Astrocyte (in vitro differentiated cells and primary cell): ENCODE results near the gene SST. TPM values are rescaled to one million over a fixed set of nuclear protein-coding genes. Genes with fewer than 3 reads are reported as not detected.
A peak's percentile ranks its signal among the peaks of the same experiment; 100 is the strongest.

ENCODE experiments used
- DNase-seq: peaks from one replicate; pipeline ENCODE4 v3.0.0-alpha.2; 2010; ENCODE audit warnings: low read depth
- FAIRE-seq: peaks from 2 replicates; lab custom pipeline; 2011; peaks lifted over from hg19 to GRCh38; lab: Jason Lieb, UNC
- H2AFZ ChIP-seq: 2 replicates; pipeline ENCODE4 v1.6.0; 2012; ENCODE audit warnings: low read depth, low read length, inconsistent platforms
- H3K27ac ChIP-seq: 2 replicates; pipeline ENCODE4 v1.5.1; 2011; ENCODE audit warnings: low read depth, low read length, inconsistent platforms
- H3K27me3 ChIP-seq: 2 replicates; pipeline ENCODE4 v1.6.0; 2011; ENCODE audit warnings: low read length, inconsistent platforms; ENCODE audit not compliant: insufficient read depth
- H3K36me3 ChIP-seq: 2 replicates; pipeline ENCODE4 v1.5.1; 2011; ENCODE audit warnings: low read length, inconsistent platforms; ENCODE audit not compliant: insufficient read depth
- H3K4me1 ChIP-seq: 2 replicates; pipeline ENCODE4 v1.5.1; 2011; ENCODE audit warnings: low read length, inconsistent platforms; ENCODE audit not compliant: insufficient read depth
- H3K4me2 ChIP-seq: 2 replicates; pipeline ENCODE4 v1.6.0; 2012; ENCODE audit warnings: low read length, inconsistent platforms
- H3K4me3 ChIP-seq: 2 replicates; pipeline ENCODE4 v1.5.1; 2011; ENCODE audit warnings: low read depth, mild to moderate bottlenecking, low read length, inconsistent platforms; ENCODE audit not compliant: insufficient read depth
- H3K79me2 ChIP-seq: 2 replicates; pipeline ENCODE4 v1.6.0; 2012; ENCODE audit warnings: mild to moderate bottlenecking, low read length, inconsistent platforms; ENCODE audit not compliant: insufficient read depth
- H3K9ac ChIP-seq: 2 replicates; pipeline ENCODE4 v1.6.0; 2012; ENCODE audit warnings: mild to moderate bottlenecking, low read length, inconsistent platforms
- H3K9me3 ChIP-seq: 2 replicates; pipeline ENCODE4 v1.5.1; 2012; ENCODE audit warnings: low read depth, mild to moderate bottlenecking, low read length, inconsistent platforms; ENCODE audit not compliant: insufficient read depth
- H4K20me1 ChIP-seq: 2 replicates; pipeline ENCODE4 v1.6.0; 2012; ENCODE audit warnings: low read length, inconsistent platforms; ENCODE audit not compliant: insufficient read depth
- H3K27ac Mint-ChIP-seq: one replicate; pipeline ENCODE4 v1.8.0; 2021; ENCODE audit warnings: mild to moderate bottlenecking, mixed read lengths; ENCODE audit not compliant: unreplicated experiment
- H3K27me3 Mint-ChIP-seq: one replicate; pipeline ENCODE4 v1.8.0; 2021; ENCODE audit warnings: low read depth, mixed read lengths; ENCODE audit not compliant: unreplicated experiment
- H3K36me3 Mint-ChIP-seq: one replicate; pipeline ENCODE4 v1.8.0; 2021; ENCODE audit warnings: low read depth, mixed read lengths; ENCODE audit not compliant: unreplicated experiment
- H3K4me1 Mint-ChIP-seq: one replicate; pipeline ENCODE4 v1.8.0; 2021; ENCODE audit warnings: low read depth, mixed read lengths; ENCODE audit not compliant: unreplicated experiment
- H3K4me3 Mint-ChIP-seq: one replicate; pipeline ENCODE4 v1.8.0; 2021; ENCODE audit warnings: mild to moderate bottlenecking, moderate library complexity, mixed read lengths; ENCODE audit not compliant: unreplicated experiment
- H3K9me3 Mint-ChIP-seq: one replicate; pipeline ENCODE4 v1.8.0; 2021; ENCODE audit warnings: mild to moderate bottlenecking, mixed read lengths; ENCODE audit not compliant: unreplicated experiment
- CTCF ChIP-seq: IDR thresholded peaks from 2 replicates; pipeline ENCODE4 v1.5.1; 2011; ENCODE audit warnings: low read depth, mild to moderate bottlenecking, inconsistent platforms, low read length, moderate library complexity; ENCODE audit not compliant: insufficient read depth
- EZH2 ChIP-seq: IDR thresholded peaks from 2 replicates; pipeline ENCODE4 v1.6.1; 2012; ENCODE audit warnings: mild to moderate bottlenecking, low read length, inconsistent platforms; ENCODE audit not compliant: insufficient read depth
- total RNA-seq: library from RNA; stranded (reverse); gene quantifications from 2 replicates; pipeline ENCODE4 v1.2.1, GENCODE V29; 2021

SST gene
- total RNA-seq, 1 donor from 2014 or later = 0.77 TPM

GRCh38 chr3:187713504-187713903, 43.3 kb upstream of the SST start:
- H3K79me2 ChIP-seq = no peaks in the 10 kb centered on the region
- Mint-ChIP-seq H3K27ac (no peak overlapping the region), H3K36me3 (no peaks in the 10 kb centered on the region), H3K9me3 (no peaks in the 10 kb centered on the region), H3K27me3 (peaks cover 7% of the 10 kb centered on the region), H3K4me1 (peaks cover 2% of the 10 kb centered on the region), H3K4me3 (no peak overlapping the region)
- no peaks in the 10 kb centered on the region for H3K36me3 ChIP-seq
- TF ChIP-seq CTCF (no peak), EZH2 (no peak)
- no peak overlapping the region for H3K9ac ChIP-seq
- H3K4me1 ChIP-seq = no peaks in the 10 kb centered on the region
- H4K20me1 ChIP-seq = no peaks in the 10 kb centered on the region
- H3K9me3 ChIP-seq = no peaks in the 10 kb centered on the region
- no peak overlapping the region for H3K27ac ChIP-seq
- FAIRE-seq (no peak), DNase-seq (peak; percentile 36)
- no peak overlapping the region for H3K4me3 ChIP-seq
- no peak overlapping the region for H2AFZ ChIP-seq
- H3K4me2 ChIP-seq = no peak overlapping the region
- peaks cover 5% of the 10 kb centered on the region for H3K27me3 ChIP-seq

- Histone ChIP-seq H3K4me1 (no peaks in the 10 kb centered on the region), H3K9me3 (no peaks in the 10 kb centered on the region), H3K36me3 (no peaks in the 10 kb centered on the region), H3K9ac (no peak overlapping the region), H3K4me3 (no peak overlapping the region), H4K20me1 (no peaks in the 10 kb centered on the region), H2AFZ (no peak overlapping the region), H3K79me2 (no peaks in the 10 kb centered on the region), H3K27me3 (no peaks in the 10 kb centered on the region), H3K27ac (no peak overlapping the region), H3K4me2 (no peak overlapping the region)
- Mint-ChIP-seq H3K27me3 (peaks cover 2% of the 10 kb centered on the region), H3K27ac (no peak overlapping the region), H3K4me3 (no peak overlapping the region), H3K36me3 (no peaks in the 10 kb centered on the region), H3K9me3 (no peaks in the 10 kb centered on the region), H3K4me1 (peaks cover 7% of the 10 kb centered on the region)
- FAIRE-seq (no peak), DNase-seq (no peak)
- peak; percentile 9 for TF ChIP-seq CTCF
- TF ChIP-seq EZH2 = no peak
Measured at GRCh38 chr3:187709155-187709554, 39.0 kb upstream of the SST start.

GRCh38 chr3:187708696-187709095, 38.5 kb upstream of the SST start:
- FAIRE-seq = no peak
- peaks cover 2% of the 10 kb centered on the region for H3K27me3 Mint-ChIP-seq

More at GRCh38 chr3:187708696-187709095, 38.5 kb upstream of the SST start:
- Histone ChIP-seq H3K36me3 (no peaks in the 10 kb centered on the region), H3K27me3 (no peaks in the 10 kb centered on the region), H3K4me1 (no peaks in the 10 kb centered on the region), H3K9me3 (no peaks in the 10 kb centered on the region), H3K4me2 (no peak overlapping the region), H4K20me1 (no peaks in the 10 kb centered on the region), H3K4me3 (no peak overlapping the region), H3K27ac (no peak overlapping the region), H2AFZ (no peak overlapping the region), H3K9ac (no peak overlapping the region), H3K79me2 (no peaks in the 10 kb centered on the region)
- TF ChIP-seq CTCF = no peak
- no peak for TF ChIP-seq EZH2
- Mint-ChIP-seq H3K27ac (no peak overlapping the region), H3K9me3 (no peaks in the 10 kb centered on the region), H3K4me1 (peaks cover 7% of the 10 kb centered on the region), H3K4me3 (no peak overlapping the region), H3K36me3 (no peaks in the 10 kb centered on the region)
- DNase-seq = no peak
